Sigmoid colon (tissue), 4 donors: ENCODE results near the gene NEBL.

Experiments used
- CTCF ChIP-seq, 4 experiments: fragments of 450-650 bp in 3 of 4; fragments of 200-600 bp in 1 of 4; IDR thresholded peaks; one replicate each; pipeline ENCODE4 v1.5.1; 2016 to 2019; ENCODE audit warnings: antibody characterized with exemption in 4 of 4, mild to moderate bottlenecking in 3 of 4, moderate library complexity in 2 of 4
- POLR2AphosphoS5 ChIP-seq, 4 donors: sonication (generic); formaldehyde crosslinking; IDR thresholded peaks; one replicate each; pipeline ENCODE4 v1.6.1; 2017; ENCODE audit warnings: antibody characterized with exemption in 4 of 4

GRCh38 chr10:20785174-20785573, 111.9 kb downstream of the NEBL start:
- no peak for TF ChIP-seq CTCF (IDR thresholded peaks at IDR 0.05)
- no peak for TF ChIP-seq POLR2AphosphoS5 (IDR thresholded peaks at IDR 0.05)
